HG03175 (cell line): ENCODE measurements around the gene ORMDL3.
"Not testable (repeated sequence)": the region's sequence is repeated elsewhere in the genome, so short reads cannot be mapped to it uniquely, and the experiment has no call there.

Experiments
- ATAC-seq: cut with Tn5 transposase; IDR thresholded peaks from one replicate; pipeline ENCODE4 v1.9.1; 2021; ENCODE audit warnings: mild to moderate bottlenecking, moderate library complexity; ENCODE audit not compliant: unreplicated experiment

Gene ORMDL3

DNA sequence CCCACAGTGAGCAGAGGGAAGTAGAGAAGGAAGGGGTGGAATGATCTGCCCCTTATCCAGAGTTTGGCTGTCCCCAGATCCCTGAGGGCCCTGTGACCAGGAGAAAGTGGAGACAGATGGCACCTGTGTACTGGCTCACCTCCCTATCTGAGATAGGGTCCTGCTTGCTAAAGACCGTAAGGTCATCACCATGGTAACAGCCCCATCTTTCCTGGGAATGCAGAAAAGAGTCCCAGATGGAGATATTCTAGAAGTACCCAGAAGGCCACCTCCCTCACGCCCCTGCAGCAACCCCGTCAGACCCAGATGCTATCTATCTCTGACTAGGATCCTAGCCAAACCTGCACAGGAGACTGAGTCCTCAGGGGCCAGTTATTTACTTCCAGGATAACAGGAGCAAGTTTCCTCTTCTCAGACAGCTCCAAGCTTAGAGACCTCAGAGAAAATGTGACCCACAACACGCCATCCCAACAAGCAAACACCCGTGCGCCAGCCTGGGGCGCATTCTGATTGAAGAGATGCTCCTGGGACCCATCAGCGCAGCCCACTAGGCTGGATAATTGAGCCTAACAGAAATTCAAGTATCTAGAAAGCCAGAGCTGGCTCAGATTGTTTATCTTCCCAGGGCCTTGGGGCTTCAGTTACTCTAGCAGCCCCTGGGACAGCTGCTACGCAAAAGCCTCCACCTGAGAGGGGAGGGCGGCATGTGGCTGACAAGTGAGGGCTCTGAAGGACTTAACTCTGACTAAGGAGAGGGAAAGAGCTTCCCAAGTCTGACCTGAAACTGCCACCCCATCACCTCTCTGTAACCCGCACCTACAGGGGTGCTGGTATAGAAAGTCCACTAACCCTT, 1.9 kb downstream of the ORMDL3 start:
- ATAC-seq = no peak

DNA sequence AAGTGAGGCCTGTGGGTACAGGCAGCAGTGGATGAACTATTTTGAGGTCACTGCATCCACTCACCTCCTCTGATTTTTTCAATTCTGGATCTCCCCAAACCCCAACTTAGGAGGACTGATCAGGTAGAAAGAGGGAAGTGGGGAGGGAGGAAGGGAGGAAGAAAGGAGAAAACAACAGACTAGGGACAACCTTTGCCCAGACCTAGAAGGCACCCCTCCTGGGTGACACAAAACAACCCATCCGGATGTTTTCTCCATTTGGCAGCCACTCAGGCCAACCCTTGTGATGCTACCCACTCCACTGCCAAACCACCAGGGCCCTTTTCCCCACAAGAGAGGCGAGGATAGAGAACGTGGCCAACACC, 2.7 kb downstream of the ORMDL3 start:
- ATAC-seq = no peak

DNA sequence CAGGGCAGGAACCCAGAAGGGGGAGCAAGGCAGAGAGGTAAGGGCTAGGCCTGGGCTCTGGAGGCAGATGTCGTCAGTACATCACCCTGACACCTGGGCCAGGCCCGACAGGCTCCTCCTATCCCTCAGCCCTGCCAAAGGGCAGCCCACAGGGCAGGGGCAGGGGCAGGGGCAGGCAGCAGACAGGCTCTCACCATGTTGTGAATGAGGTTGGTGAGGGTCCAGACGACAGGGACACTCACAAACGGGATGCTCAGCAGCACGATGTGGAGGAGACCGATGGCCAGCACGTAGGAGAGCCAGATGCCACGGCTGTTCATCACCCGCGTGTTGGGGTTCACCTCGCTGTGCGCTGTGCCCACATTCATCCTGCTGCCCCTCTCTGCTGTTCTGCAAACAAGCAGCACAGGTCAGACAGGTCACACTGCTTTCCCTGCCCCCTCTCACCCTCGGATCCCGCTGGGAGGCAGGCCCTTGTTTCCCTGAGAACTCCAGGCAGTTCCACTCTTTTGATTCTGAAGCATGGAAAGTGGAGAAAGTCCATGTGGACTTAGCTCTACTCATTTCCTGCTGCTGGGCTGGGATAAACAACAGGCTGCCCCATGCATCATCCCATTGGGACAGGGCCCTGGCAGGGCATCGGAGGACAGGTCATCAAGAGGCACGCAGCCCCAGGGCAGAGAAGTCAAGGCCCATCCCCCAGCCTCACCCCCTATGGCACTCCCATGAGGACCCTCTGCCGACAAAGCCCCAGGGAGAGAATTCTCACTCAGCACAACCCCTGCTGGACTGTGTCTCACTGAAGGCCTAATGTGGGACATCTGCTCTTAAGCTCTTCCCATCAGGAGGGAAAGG, 3.3 kb downstream of the ORMDL3 start:
- ATAC-seq = no peak

DNA sequence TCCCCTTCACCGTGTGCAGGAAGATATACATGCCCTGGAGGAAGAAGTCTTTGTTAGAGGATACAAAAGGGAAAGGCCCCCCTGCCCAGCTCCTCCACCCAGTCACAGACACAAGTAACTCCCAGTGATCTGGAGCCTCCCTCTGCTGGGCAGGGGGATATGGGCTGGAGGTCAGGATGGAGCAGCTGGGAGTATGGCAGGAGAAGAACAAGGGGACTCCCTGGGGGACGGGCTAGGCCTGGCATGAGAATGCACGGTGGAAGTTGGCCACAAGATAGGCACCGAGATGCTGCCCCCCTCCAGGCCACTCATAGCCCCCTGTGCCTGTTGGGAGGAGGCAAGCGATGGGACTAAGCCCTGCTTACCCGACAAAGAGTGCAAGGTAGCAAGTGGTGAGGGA, 4.2 kb downstream of the ORMDL3 start:
- no peak for ATAC-seq

DNA sequence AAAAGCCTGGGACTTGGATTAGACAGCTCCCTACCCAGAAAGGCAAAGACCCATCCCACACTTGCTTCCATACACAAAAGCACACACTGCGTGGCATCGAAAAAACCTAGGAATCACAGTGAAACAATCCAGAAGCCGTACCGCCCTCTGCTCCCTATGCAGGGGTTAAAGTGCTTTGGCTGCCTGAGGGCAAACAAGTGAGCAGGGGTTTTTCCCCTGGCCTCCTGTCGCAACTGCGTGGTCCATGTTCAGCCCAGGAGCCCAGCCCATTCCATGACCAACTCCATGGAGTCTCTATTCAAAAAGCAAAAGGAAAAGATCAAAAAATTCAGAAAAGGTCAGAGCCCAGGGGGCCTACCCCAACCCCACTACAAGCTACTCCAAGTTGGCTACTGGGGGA, 5.4 kb downstream of the ORMDL3 start:
- no peak for ATAC-seq

DNA sequence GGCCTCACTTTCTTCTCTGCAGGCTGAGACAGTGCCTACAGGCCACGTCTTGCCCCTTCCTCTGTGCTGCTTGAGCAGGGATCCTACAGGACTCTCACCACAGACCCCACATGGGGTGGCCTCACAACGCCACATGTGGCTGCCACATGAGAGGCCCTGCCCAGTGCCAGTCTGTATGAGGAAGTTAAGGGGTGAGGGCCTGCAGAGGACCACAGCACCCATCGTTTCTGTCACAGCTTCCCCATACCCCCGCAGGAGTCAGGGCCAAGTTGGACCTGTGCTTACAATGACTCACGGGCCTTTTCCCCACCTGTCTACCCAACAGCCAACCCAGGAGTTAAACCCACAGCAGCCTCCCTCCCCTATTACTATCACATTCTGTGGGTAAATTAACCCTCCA, 6.1 kb downstream of the ORMDL3 start:
- no peak for ATAC-seq

DNA sequence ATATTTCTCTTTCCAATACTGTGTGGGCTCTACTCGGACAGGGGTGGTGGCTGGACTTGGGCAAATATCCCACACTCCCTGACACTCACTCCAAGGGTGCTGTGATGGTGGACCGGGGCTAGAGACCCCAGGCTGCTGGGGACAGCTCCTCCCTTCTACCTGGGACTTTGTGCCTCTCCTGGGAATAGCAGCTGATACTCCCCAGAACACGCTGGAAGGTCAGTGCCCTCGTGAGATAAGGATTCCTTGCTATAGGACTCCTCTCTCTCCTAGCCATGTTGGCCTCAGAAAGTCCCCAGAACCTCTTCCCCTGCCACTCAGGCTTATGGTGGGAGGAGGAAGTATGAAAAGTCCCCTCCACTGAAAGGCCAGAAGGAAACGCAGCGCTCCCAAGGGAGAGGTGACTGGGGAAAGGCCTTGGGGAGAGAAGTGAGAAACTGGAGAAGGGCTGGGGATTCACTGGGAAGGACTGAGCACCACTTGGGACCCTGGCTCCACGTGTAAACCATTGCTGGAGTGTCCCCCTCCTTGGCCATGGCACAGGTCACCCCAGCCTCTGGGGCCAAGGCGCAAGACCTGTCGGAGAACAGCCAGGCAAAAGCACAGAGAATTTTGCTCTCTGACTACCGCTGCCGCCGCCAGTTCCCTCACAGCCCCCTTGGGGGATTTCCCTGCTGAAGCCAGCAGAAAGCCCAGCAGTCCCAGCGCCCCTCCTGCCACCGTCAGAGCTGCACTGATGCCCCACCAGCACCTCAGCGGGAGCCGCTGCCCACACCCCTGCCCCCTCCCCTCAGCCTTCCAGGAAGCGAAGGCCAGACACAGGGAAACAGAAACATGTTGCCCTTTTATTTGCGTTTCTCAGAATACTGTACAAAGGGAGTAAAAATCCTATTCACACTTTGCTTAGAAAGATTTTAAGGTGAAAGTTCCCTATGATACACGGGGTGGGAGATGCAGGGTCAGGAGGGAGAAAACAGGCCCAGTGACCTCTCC, 6.9 kb downstream of the ORMDL3 start:
- ATAC-seq = no peak

DNA sequence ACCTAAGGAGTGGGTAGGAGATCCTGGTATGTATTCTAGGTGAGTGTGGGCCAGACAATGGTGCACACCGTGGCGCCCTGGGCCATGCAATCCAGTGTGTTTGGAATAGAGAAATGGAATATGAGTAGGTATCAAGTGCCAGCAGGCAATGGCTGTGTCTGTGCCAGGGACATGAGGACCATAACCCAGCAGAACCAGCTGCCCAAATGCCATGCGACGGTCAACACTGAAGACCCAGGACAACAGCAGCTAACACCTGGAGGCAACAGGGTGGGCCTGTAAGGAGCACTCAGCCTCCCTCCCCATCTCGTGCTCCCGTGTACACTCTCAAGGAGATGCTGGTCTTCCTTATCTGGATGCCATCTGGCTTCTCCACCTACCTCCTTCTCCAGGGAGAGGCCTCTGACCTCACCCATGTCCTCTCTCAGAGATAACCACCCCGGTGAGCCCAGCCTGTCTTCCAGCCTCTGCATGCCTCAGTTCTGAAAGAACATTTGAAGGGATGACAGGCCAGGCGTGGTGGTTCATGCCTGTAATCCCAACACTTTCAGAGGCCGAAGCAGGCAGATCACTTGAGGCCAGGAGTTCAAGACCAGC, 8.2 kb downstream of the ORMDL3 start:
- no peak for ATAC-seq

DNA sequence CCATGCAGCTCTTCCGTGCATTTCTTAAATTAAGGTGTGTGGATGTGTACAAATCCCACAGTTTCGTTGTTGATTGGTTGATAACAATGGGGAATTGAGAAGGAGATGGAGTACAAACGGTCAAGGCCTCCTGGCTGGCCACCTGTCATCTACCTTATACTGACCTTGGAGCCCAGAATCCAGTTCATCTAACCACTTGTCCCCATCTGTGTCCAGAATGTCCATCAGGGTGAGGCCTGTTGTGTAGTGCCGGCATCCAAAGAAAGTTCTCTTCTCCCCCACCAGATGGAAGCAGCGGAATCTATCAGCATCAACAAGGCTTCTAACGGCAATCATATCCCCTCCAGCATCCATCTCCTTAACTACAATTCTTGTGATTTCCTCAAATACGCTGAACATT, 10.5 kb downstream of the ORMDL3 start:
- ATAC-seq = no peak

DNA sequence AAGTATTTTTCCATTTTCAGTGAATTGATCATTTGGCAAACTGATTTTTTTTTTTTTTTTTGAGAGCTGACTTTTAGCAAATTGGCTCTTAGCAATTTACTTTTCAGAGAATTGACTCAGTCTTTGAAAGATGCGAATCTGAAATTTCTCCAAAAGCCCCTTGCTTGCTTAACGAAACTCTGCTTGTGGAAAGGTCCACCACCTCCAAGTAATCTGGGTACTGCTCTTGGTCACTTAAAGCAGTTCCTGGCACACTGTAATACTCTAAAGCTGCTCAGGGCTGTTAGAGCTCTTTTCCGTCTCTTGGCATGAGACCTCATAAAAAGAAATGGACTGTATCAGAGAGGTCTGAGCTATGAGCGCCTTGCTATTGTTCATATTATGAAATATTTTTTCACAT, 11.8 kb downstream of the ORMDL3 start:
- ATAC-seq = no peak

DNA sequence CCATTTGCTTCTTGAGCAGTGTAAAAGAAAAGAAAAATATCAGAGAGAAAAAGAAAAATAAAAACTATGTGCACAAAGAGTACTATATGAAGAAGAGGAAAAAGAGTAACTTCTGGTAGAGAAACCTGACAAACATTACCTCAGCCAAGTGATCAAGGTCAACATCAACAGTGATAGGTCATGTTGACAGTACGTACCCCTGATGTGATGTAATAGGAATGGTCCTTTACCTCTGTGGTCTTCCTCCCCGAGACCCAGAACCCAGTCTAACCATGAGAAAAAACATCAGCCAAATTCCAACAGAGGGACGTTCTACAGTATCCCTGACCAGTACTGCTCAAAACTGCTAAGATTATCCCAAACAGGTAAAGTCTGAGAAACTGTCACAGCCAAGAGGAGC, 13.4 kb downstream of the ORMDL3 start:
- ATAC-seq = no peak

DNA sequence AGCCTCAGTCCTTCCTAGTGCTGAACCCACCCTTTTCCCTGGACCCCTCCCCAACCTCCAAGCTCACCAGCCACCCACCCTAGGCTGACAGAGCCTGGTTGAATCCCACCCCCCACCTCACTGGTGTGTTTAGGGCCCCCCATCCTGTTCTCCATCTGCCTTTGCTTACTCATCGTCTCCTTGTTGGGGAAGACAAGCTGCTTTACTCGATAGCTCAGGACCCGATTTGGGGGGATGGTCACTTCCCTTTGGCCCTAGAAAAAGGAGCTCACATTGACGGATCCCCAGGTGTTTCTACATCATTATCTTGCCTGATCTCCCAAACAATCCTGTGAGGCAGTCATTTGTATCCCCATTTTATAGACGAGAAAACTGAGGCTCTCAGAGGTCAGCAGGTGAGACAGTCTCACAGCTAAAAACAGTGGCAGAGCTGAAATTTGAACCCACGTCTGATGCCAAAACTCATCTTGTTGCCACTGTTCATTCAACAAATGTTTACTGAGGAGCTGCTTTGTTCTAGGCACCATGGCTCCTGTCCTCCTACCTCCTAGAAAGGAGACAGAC, 18.5 kb downstream of the ORMDL3 start:
- no peak for ATAC-seq

DNA sequence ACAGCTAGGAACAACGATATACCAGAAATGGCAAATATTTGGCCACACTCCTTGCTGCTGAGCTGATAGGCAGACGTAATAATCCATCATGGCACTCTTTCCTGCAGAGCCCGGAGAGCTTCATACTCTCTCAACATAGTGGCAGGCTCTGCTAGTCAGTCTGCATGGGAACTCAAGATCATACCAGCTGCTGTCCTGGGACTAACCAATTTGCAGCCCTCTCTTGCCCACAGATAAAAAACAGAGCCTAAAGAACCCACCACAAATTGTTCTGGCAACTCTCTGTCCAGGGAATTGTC, 22.5 kb downstream of the ORMDL3 start:
- no peak for ATAC-seq

DNA sequence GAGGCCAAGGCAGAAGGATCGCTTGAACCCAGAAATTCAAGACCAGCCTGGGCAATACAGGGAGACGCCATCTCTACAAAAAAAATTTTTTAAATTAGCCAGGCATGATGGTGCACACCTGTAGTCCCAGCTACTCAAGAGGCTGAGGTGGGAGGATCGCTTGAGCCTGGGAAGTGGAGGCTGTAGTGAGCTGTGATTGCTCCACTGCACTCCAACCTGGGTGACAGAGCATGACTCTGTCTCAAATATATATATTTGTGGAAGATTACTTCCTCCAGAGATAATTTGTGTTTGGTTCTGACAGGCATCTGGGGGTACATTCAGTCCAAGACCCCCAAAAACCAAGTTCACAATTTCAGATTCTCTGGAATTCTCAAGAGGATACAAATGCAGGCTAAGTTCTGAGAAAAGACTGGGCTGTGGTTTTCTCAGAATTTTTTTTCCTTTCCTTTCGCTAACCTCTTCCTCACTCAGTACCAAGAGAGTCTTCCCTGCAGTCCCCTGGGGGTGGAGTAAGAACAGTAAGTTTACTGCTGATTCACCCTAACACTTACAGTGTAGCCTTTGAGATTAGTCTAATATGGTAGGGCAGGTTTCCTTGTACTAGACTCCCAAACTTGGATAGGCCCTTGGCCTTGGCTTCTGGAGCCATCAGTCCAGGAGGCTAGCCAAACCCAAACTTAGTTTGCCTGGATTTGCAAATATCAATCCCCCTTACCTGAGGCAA, 24.1 kb downstream of the ORMDL3 start:
- ATAC-seq = no peak

DNA sequence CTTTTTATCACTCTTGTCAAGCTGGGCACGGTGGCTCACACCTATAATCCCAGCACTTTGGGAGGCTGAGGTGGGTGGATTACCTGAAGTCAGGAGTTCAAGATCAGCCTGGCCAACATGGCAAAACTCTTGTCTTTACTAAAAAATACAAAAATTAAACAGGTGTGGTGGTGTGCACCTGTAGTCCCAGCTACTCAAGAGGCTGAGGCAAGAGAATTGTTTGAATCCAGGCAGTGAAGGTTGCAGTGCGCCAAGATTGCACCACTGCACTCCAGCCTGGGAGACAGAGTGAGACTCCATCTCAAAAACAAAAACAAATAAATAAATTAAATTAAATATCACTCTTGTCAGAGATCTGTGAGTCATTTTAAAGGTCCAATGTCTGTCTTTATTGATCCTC, 25.4 kb downstream of the ORMDL3 start:
- ATAC-seq = not testable (repeated sequence)

DNA sequence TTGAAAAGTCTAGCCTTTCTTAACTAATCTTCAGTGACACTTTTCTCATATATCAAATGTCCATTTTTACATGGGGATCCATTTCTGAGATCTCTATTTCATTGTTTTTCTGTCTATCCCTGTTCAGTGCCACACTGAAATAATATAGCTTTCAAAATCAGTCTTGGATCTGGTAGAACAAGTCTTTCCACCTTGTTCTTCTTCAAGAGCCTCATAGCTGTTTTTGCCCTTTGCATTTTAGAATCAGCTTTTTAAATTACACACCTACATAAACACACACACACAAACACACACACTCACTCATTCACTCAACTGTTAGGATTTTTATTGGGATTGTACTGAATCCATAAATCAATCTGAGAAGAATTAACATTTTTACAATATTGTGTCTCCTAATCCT, 28.2 kb downstream of the ORMDL3 start:
- no peak for ATAC-seq

DNA sequence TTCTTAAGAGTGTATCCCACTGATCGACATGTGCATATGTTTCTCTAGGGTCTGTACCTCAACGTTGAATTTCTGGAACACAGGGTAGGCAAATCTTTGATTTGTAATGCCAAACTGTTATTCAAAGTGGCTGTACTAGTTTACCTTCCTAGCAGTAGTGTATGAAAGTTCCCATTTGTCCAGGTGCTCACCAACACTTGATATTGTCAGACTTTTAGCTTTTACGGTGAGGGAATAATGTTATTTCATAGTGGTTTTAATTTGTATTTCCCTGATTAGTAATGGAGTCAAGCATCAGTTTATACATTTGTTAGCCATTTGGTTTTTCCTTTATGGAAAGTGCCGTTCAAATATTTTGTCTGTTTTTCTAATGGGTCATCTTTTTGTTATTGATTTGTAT, 29.3 kb downstream of the ORMDL3 start:
- no peak for ATAC-seq

DNA sequence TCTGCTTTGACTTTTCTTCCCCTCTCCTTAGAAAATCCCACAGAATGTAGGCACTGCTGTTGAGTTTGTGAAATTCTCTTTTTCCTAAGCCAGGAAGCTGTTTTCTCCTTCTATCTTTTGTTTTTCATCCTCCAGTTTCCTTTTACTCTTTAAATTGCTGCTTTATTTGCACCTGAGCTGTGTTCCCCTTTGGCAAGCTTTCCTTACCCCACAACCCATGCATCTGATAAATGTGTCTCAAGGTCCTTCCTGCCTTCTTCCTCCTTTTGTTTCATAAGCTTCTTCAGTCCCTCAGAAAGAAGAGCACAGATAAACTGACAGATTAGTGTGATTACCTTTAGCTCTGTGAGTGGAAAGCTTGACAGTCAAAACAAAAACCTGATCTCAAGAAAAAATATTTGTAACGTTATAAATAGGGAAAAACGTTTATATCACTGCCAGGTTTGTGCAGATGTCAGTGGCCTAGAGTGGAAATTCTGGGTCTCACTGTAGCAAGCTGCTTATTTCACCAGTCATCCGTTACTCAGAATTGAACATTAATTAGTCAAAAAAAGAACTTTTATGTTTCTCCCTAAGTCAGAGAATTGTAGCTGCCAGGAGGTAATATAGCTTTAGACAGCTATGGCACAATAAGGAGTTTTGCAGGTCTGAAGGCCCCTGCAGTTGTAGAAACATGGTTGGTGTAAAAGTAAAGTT, 32.6 kb downstream of the ORMDL3 start:
- no peak for ATAC-seq

DNA sequence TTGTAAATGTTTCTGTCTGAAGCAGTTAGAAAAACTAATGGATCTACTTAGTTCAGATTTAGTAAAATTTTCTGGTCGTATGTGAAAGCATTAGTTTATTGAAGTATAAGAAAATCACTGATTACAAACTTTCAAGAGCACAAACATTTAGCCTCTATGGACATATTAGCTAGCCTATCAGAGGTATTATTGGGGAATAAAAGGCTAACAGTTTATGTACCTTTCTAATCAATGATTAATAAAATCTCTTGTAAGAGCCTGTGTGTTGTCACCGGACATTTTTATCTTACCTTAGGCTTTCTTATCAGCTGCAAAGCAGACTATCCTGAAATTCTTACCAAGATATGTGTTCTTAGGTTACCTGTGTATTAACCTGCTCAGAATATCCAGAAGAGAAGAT, 38.2 kb downstream of the ORMDL3 start:
- no peak for ATAC-seq
